Measurements from ENCODE around the gene GAL. TPM values are rescaled to one million over a fixed set of nuclear protein-coding genes. Genes with fewer than 3 reads are reported as not detected.

GAL gene
- total RNA-seq, 1 experiment from 2014 or later, result 65.2 TPM

- Histone ChIP-seq H2BK120ac (ENCODE audit: low read depth, low read length, poor library complexity, severe bottlenecking) (no peak overlapping the region), H3K9me3 (ENCODE audit: control insufficient read depth, low read depth, low read length) (no peaks in the 10 kb centered on the region), H2BK20ac (ENCODE audit: low read depth, low read length, poor library complexity, severe bottlenecking) (no peak overlapping the region), H4K5ac (ENCODE audit: insufficient read length, low read depth, low read length) (no peak overlapping the region), H3K18ac (ENCODE audit: insufficient read length, low read depth, low read length) (no peak overlapping the region), H4K20me1 (ENCODE audit: control insufficient read depth, insufficient read depth, insufficient read length) (no peaks in the 10 kb centered on the region), H3T11ph (ENCODE audit: low read length) (no peak overlapping the region), H2AFZ (ENCODE audit: low read length) (no peak overlapping the region), H3K9ac (ENCODE audit: extremely low read depth, insufficient read length, low read length) (no peak overlapping the region), H4K91ac (ENCODE audit: insufficient read length, low read depth, low read length) (no peak overlapping the region), H3K23me2 (ENCODE audit: insufficient read length, low read depth, low read length, poor library complexity, severe bottlenecking) (no peaks in the 10 kb centered on the region), H3K4me2 (ENCODE audit: insufficient read depth, insufficient read length, low read length) (no peak overlapping the region), H3K79me1 (ENCODE audit: insufficient read depth, low read depth, low read length, poor library complexity, severe bottlenecking) (no peaks in the 10 kb centered on the region), H2BK12ac (ENCODE audit: insufficient read length, low read depth, low read length) (no peak overlapping the region), H2BK15ac (ENCODE audit: low read depth, low read length) (no peak overlapping the region), H2AK5ac (ENCODE audit: insufficient read length, low read length) (no peak overlapping the region), H3K14ac (ENCODE audit: insufficient read depth, low read length) (no peak overlapping the region), H4K8ac (replicated peaks; ENCODE audit: insufficient read length, low read depth, low read length) (no peak overlapping the region), H3K4me1 (ENCODE audit: insufficient read depth, low read length) (no peaks in the 10 kb centered on the region; the same call in 1 of the 2 replicates), H3K27me3 (ENCODE audit: insufficient read depth, low read length) (no peaks in the 10 kb centered on the region), H3K79me2 (ENCODE audit: insufficient read depth, low read length) (no peaks in the 10 kb centered on the region), H3K56ac (ENCODE audit: insufficient read length, low read depth, low read length) (no peak overlapping the region), H3K4ac (ENCODE audit: low read depth, low read length) (no peak overlapping the region), H2BK5ac (ENCODE audit: insufficient read length, low read length) (no peak overlapping the region), H3K27ac (ENCODE audit: insufficient read length, low read depth, low read length) (no peak overlapping the region), H3K23ac (ENCODE audit: insufficient read length, low read depth, low read length) (no peak overlapping the region)
- no peaks in the 10 kb centered on the region for H3K36me3 Mint-ChIP-seq (ENCODE audit: insufficient read depth in 1 of 3, low read depth in 3 of 3)
- H3K4me3 Mint-ChIP-seq, result no peak overlapping the region
- peaks cover 6% of the 10 kb centered on the region for H3K27me3 Mint-ChIP-seq (ENCODE audit: low read depth)
- peaks cover 5 to 8% of the 10 kb centered on the region in 2 experiments for H3K4me1 Mint-ChIP-seq
- no peak overlapping the region for H3K27ac Mint-ChIP-seq
- WGBS (ENCODE audit: extremely low coverage, insufficient read length, low lambda C conversion rate), result no CpG with 5 or more reads among the region's 18 CpGs
- TF ChIP-seq CTCF (conservative IDR thresholded peaks at IDR 0.05), result no peak
- no peak for DNase-seq
- H3K9me3 Mint-ChIP-seq, result peaks cover 3 to 6% of the 10 kb centered on the region in 2 experiments; a peak in 4 of 5 replicates
Measured at GRCh38 chr11:68663482-68664010, 20.8 kb upstream of the GAL start.
